ENCODE data around the gene USP34. TPM values are rescaled to one million over a fixed set of nuclear protein-coding genes. Genes with fewer than 3 reads are reported as not detected.

The USP34 gene
- total and polyA plus RNA-seq, 2 donors (not counting 1 experiment from before 2014, with no cell fraction given): 52.4 to 129 TPM

DNA sequence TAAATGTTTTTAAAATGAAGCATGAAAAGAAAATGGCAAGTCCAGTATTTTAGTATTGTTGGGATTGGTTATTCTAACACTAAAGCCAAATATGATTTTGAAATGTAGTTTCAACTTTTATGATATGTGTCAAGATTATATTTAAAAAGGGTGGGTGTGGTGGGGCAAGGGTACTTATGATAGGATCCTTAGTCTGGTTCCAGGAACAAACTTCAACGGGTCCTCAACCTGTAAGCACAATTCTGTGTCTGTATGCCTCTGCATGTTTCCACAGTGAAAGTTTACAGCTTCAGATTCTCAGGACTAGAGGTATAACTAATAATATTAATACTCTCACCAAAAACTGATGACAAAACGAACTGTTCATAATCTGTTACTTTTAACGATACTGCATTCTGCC lies 5.8 kb downstream of the USP34 start:
- no peaks in the 10 kb centered on the region for H3K27me3 ChIP-seq (ENCODE audit: control insufficient read depth, insufficient read depth, low read length)
- no peak overlapping the region for H2AFZ ChIP-seq (ENCODE audit: low read length)
- no peak for TF ChIP-seq EZH2 (IDR thresholded peaks at IDR 0.05; ENCODE audit: low read length, missing control alignments)
- TF ChIP-seq, protein P1, sequence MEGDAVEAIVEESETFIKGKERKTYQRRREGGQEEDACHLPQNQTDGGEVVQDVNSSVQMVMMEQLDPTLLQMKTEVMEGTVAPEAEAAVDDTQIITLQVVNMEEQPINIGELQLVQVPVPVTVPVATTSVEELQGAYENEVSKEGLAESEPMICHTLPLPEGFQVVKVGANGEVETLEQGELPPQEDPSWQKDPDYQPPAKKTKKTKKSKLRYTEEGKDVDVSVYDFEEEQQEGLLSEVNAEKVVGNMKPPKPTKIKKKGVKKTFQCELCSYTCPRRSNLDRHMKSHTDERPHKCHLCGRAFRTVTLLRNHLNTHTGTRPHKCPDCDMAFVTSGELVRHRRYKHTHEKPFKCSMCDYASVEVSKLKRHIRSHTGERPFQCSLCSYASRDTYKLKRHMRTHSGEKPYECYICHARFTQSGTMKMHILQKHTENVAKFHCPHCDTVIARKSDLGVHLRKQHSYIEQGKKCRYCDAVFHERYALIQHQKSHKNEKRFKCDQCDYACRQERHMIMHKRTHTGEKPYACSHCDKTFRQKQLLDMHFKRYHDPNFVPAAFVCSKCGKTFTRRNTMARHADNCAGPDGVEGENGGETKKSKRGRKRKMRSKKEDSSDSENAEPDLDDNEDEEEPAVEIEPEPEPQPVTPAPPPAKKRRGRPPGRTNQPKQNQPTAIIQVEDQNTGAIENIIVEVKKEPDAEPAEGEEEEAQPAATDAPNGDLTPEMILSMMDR (conservative IDR thresholded peaks at IDR 0.05 in 1 of 2, IDR thresholded peaks at IDR 0.05 in 1 of 2; ENCODE audit: low read depth in 1 of 2, low read length in 2 of 2): no peak
- no peak for DNase-seq (ENCODE audit: low read depth in 2 of 2)
- H3K9ac ChIP-seq (ENCODE audit: insufficient read depth, low read length): no peak overlapping the region
- H3K27ac ChIP-seq (ENCODE audit: insufficient read depth, low read length): no peak overlapping the region
- H3K36me3 ChIP-seq (ENCODE audit: control insufficient read depth, insufficient read depth, low read length): no peaks in the 10 kb centered on the region
- no peaks in the 10 kb centered on the region for H3K9me3 ChIP-seq (ENCODE audit: control insufficient read depth, insufficient read depth, low read depth, low read length)
- no peaks in the 10 kb centered on the region for H3K4me1 ChIP-seq (ENCODE audit: control insufficient read depth, extremely low read depth, insufficient read depth, low read length)
- no peak overlapping the region for H3K4me2 ChIP-seq (ENCODE audit: extremely low read depth, insufficient read depth, low read length)
- no peaks in the 10 kb centered on the region for H4K20me1 ChIP-seq (ENCODE audit: control insufficient read depth, extremely low read depth, insufficient read depth, low read length)
- no peak overlapping the region for H3K4me3 ChIP-seq (replicated peaks in 1 of 4; ENCODE audit: control extremely low read depth in 1 of 4, insufficient read depth in 1 of 4, low read depth in 3 of 4, low read length in 4 of 4)
- peaks cover 95% of the 10 kb centered on the region for H3K79me2 ChIP-seq (ENCODE audit: control insufficient read depth, insufficient read depth, low read length)

DNA sequence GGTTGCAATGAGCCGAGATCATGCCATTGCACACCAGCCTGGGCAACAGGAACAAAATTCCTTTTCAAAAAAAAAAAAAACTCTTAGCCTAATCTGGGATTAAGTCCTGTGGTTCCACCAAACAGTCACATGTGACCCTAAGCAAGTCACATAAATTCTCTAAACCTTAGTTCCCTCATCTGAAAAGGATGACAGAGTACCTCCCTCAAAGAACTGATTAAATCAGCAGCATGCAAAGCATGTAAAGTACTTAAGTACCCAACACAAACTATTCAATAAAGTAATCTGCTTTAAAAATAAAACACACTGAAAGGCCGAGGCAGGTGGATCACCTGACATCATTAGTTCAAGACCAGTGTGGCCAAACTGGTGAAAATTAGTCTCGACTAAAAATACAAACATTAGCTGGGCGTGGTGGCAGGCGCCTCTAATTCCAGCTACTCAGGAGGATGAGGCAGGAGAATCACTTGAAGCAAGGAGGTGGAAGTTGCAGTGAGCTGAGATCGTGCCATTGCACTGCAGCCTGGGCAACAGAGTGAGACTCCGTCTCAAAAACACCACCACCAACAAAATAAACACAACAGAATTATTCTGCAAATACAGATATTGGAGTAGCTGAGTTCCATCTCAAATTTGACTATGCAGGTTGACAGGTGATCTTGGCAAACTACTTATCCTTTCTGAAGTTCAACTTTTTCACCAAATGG lies 7.0 kb downstream of the USP34 start:
- Histone ChIP-seq H3K27ac (ENCODE audit: insufficient read depth, low read length) (no peak overlapping the region), H2AFZ (ENCODE audit: low read length) (no peak overlapping the region), H3K9ac (ENCODE audit: insufficient read depth, low read length) (no peak overlapping the region), H3K9me3 (ENCODE audit: control insufficient read depth, insufficient read depth, low read depth, low read length) (no peaks in the 10 kb centered on the region), H4K20me1 (ENCODE audit: control insufficient read depth, extremely low read depth, insufficient read depth, low read length) (no peaks in the 10 kb centered on the region), H3K4me2 (ENCODE audit: extremely low read depth, insufficient read depth, low read length) (no peak overlapping the region), H3K4me1 (ENCODE audit: control insufficient read depth, extremely low read depth, insufficient read depth, low read length) (no peaks in the 10 kb centered on the region), H3K27me3 (ENCODE audit: control insufficient read depth, insufficient read depth, low read length) (no peaks in the 10 kb centered on the region), H3K79me2 (ENCODE audit: control insufficient read depth, insufficient read depth, low read length) (peaks cover 94% of the 10 kb centered on the region), H3K4me3 (replicated peaks in 1 of 4; ENCODE audit: control extremely low read depth in 1 of 4, insufficient read depth in 1 of 4, low read depth in 3 of 4, low read length in 4 of 4) (no peak overlapping the region), H3K36me3 (ENCODE audit: control insufficient read depth, insufficient read depth, low read length) (no peaks in the 10 kb centered on the region)
- no peak for DNase-seq (ENCODE audit: low read depth in 2 of 2)
- TF ChIP-seq, protein P1 (conservative IDR thresholded peaks at IDR 0.05 in 1 of 2, IDR thresholded peaks at IDR 0.05 in 1 of 2; ENCODE audit: low read depth in 1 of 2, low read length in 2 of 2): no peak
- TF ChIP-seq EZH2 (IDR thresholded peaks at IDR 0.05; ENCODE audit: low read length, missing control alignments): no peak

DNA sequence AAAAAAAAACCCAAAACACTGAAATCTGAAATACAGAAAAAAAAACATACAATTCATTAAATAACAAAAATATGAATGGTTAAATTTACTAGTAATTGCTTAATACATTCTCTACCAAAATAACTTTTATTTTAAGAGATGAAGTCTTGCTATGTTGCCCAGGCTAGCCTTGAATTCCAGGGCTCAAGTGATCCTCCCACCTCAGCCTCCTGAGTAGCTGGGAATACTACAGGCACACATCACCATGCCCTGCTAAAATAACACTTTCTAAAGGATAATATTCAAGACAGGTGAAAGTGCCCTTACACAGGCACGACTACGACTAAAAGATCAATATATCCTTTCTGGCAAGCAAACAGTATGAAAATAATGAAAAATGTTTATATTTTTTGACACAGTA lies 9.5 kb downstream of the USP34 start:
- Histone ChIP-seq H3K9ac (ENCODE audit: insufficient read depth, low read length) (no peak overlapping the region), H4K20me1 (ENCODE audit: control insufficient read depth, extremely low read depth, insufficient read depth, low read length) (no peaks in the 10 kb centered on the region), H3K27me3 (ENCODE audit: control insufficient read depth, insufficient read depth, low read length) (no peaks in the 10 kb centered on the region), H3K36me3 (ENCODE audit: control insufficient read depth, insufficient read depth, low read length) (no peaks in the 10 kb centered on the region), H3K9me3 (ENCODE audit: control insufficient read depth, insufficient read depth, low read depth, low read length) (no peaks in the 10 kb centered on the region), H3K27ac (ENCODE audit: insufficient read depth, low read length) (no peak overlapping the region), H3K79me2 (ENCODE audit: control insufficient read depth, insufficient read depth, low read length) (peaks cover 92% of the 10 kb centered on the region), H3K4me3 (replicated peaks in 1 of 4; ENCODE audit: control extremely low read depth in 1 of 4, insufficient read depth in 1 of 4, low read depth in 3 of 4, low read length in 4 of 4) (no peak overlapping the region), H2AFZ (ENCODE audit: low read length) (no peak overlapping the region), H3K4me2 (ENCODE audit: extremely low read depth, insufficient read depth, low read length) (no peak overlapping the region), H3K4me1 (ENCODE audit: control insufficient read depth, extremely low read depth, insufficient read depth, low read length) (no peaks in the 10 kb centered on the region)
- TF ChIP-seq, protein P1 (conservative IDR thresholded peaks at IDR 0.05 in 1 of 2, IDR thresholded peaks at IDR 0.05 in 1 of 2; ENCODE audit: low read depth in 1 of 2, low read length in 2 of 2): no peak
- TF ChIP-seq EZH2 (IDR thresholded peaks at IDR 0.05; ENCODE audit: low read length, missing control alignments): no peak
- DNase-seq (ENCODE audit: low read depth in 2 of 2): no peak
